Endometrial microvascular endothelial cells (primary cell): ENCODE results near the gene PRKCG. TPM values are rescaled to one million over a fixed set of nuclear protein-coding genes. Genes with fewer than 3 reads are reported as not detected.

Experiments used
- in situ Hi-C: cut with HindIII; loops from 2 replicates; pipeline ENCODE4 v1.10.0; 2017; ENCODE audit warnings: low sequenced_read_pairs, low pct_unique_long_range_greater_than_20kb; ENCODE audit errors: inconsistent ontology term
- total RNA-seq: library from RNA; depleted of rRNA; stranded (reverse); fragments of >200 nt; gene quantifications from one replicate; pipeline ENCODE4 v1.2.3, GENCODE V29; 2015; ENCODE audit errors: inconsistent ontology term

Gene PRKCG
- total RNA-seq, 1 donor from 2014 or later = not detected

DNA sequence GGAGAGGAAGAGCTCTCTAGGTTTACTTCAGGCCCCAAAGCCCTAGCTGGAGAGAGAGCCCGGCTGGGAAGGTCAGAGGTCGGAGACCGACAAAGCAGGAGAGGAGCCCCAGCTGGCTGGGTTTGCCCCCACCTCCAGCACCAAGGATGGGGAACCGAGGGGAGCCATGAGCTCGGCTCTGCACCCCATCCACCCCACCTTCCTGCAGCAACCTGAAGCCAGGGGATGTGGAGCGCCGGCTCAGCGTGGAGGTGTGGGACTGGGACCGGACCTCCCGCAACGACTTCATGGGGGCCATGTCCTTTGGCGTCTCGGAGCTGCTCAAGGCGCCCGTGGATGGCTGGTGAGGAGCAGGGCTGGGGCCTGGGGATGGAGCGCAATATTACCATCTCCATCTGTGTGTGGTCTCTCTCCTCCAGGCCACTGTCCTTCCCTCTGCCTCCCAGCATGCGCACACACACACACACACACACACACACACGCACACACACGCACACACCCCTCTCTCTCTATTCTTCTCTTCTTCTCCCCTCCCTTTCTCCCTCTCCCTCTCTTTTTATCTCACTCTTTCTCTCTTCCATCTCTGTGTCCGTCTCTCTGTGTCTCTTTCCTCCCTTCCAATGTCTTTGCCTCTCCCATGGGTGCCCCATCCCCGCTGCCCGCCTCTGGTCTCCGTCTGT lies 10.4 kb downstream of the PRKCG start:
- in situ Hi-C loops = no loop called here

DNA sequence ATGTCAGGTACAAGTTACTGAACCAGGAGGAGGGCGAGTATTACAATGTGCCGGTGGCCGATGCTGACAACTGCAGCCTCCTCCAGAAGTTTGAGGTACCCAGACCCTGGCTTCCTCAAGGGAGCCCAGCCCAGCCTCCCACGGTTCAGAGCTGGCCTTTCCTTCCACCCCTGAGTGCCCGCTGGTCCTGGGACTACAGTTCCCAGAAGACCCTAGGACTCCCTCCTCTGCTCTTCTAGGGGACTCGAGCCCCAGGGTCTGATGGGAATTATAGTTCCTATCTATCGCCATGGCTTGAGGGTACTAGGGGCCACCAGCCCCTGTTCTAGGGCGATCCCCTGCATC lies 11.0 kb downstream of the PRKCG start:
- in situ Hi-C loops = no loop called here

- in situ Hi-C loops = no loop called here
These were observed 12.7 kb downstream of the PRKCG start for GRCh38 chr19:53894707-53895106.

- in situ Hi-C loops = no loop called here
These were observed 14.7 kb downstream of the PRKCG start for GRCh38 chr19:53896682-53897081.

- in situ Hi-C loops = no loop called here
These were observed 15.5 kb downstream of the PRKCG start for GRCh38 chr19:53897459-53897858.

DNA sequence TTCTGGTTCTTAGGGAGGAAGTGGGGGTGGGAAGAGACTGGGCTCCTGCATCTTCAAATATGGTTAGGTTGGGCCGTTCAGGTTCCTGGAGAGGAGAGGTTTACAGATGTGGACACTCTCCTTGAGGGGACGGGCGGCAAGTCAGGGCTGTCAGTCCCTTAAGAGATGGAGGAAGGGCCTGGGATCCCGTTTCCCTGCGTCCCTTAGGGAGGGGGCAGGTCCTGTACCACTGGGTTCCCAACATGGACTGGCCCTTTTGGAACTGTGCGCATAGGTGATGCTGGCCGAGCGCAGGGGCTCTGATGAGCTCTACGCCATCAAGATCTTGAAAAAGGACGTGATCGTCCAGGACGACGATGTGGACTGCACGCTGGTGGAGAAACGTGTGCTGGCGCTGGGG lies 16.2 kb downstream of the PRKCG start:
- in situ Hi-C loops = no loop called here

DNA sequence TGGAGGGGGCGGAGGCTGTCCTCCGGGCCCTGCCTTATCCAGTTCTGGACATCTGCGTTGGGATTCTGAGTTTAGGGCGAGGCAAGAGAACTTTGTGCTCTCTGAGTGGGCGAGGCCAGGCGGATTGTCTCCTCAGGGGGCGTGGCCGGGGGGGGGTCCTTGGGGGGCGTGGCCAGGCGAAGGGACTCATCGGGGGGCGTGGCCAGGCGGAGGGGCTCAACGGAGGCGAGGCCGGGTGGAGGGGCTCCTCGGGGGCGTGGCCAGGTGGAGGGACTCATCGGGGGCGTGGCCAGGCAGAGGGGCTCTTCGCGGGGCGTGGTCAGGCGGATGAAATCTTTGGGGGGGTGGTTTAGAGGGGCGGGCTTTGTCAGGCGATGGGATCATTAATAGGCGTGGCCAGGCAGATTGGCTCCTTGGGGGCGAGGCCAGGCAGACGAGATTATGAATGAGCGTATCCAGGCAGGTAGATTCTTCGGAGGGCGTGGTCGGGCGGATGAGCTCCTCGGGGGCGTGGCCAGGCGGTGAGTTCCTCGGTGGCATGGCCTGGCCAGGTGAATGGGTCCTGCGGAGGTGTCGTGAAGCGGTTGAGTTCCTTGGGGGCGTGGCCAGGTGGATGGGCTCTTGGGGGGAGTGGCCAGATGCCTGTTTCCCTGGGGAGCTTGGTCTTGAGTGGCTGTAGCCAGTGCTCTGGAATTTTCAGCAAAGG lies 16.8 kb downstream of the PRKCG start:
- in situ Hi-C loops = no loop called here

- in situ Hi-C loops = loop anchor here (10.0 to 25.0 kb wide), 2 partner anchors 54 to 137 kb away; no protein-coding TSS in a partner anchor
These were observed 18.3 kb downstream of the PRKCG start for GRCh38 chr19:53900191-53900860.

DNA sequence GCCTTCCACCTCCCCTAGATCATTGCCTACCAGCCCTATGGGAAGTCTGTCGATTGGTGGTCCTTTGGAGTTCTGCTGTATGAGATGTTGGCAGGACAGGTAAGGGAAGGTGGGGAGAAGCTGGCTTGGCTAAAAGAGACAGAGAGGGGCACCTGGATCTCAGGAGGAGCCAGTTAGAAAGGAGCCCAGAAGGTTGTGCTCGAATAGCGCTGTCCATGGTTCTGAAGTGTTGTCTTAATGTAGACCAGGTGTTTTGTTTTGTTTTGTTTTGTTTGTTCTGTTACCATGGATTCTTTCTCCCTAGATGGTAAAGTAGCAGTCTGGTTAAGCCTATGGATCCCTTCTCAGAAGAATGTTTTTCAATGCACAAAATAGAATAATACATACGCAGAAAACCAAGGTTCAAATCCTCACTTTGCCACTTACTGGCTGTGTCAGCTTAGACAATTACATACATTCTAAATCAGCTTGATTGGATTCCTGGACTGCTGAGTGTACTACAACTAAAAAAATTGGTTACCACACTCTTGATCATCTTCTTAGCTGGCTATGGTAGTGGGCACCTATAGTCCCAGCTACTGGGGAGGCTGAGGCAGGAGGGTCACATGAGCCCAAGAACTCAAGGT lies 21.2 kb downstream of the PRKCG start:
- in situ Hi-C loops = loop anchor here (10.0 to 25.0 kb wide), 2 partner anchors 52 to 134 kb away; no protein-coding TSS in a partner anchor

DNA sequence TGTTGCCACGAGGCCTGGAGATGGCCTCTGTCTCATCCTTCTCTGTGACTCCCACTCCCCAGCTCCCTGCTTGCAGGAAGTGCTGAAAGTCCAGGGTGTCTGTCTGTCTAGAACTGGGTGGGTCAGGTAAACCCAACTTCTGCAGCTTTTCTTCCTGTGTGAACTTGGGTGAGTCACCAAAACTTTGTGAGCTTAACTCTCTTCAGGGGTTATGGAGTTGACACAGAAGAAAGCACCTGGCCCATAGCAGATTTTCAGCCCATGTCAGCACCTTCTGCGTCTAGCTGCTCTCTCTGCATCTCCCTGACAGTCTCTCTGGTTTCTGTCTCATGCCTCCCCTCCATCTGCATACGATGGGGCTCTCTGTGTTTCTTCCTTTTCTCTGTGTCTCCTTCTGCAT lies 22.9 kb downstream of the PRKCG start:
- in situ Hi-C loops = loop anchor here (10.0 to 25.0 kb wide), 2 partner anchors 50 to 132 kb away; no protein-coding TSS in a partner anchor

- in situ Hi-C loops = loop anchor here (10.0 to 25.0 kb wide), 2 partner anchors 49 to 132 kb away; no protein-coding TSS in a partner anchor
These were observed 23.8 kb downstream of the PRKCG start for GRCh38 chr19:53905787-53906186.

- in situ Hi-C loops = loop anchor here (10.0 to 25.0 kb wide), 2 partner anchors 48 to 131 kb away; no protein-coding TSS in a partner anchor
These were observed 24.5 kb downstream of the PRKCG start for GRCh38 chr19:53906211-53907192.

GRCh38 chr19:53907193-53907581 lies 25.2 kb downstream of the PRKCG start:
- in situ Hi-C loops = loop anchor here (10.0 to 25.0 kb wide), 2 partner anchors 48 to 130 kb away; no protein-coding TSS in a partner anchor

DNA sequence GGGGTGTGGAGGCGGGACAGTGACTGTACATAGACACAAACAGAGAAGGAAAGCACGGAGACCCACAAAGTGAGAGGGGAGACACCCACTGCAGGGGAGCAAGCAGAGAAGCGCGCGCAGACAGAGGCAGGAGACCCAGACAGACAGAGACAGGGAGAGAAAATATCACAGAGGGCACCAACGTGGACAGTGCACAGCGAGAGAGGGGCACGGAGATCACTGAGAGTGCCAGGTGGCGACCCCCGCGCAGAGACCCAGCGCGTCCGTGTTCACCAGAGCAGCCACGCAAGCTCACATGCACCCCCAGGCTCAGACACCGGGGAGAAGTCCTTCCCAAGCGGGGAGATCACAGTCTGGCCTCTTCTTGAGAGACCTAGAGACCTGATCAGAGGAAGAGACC lies 25.7 kb downstream of the PRKCG start:
- in situ Hi-C loops = loop anchor here (10.0 to 25.0 kb wide), 2 partner anchors 47 to 130 kb away; no protein-coding TSS in a partner anchor

DNA sequence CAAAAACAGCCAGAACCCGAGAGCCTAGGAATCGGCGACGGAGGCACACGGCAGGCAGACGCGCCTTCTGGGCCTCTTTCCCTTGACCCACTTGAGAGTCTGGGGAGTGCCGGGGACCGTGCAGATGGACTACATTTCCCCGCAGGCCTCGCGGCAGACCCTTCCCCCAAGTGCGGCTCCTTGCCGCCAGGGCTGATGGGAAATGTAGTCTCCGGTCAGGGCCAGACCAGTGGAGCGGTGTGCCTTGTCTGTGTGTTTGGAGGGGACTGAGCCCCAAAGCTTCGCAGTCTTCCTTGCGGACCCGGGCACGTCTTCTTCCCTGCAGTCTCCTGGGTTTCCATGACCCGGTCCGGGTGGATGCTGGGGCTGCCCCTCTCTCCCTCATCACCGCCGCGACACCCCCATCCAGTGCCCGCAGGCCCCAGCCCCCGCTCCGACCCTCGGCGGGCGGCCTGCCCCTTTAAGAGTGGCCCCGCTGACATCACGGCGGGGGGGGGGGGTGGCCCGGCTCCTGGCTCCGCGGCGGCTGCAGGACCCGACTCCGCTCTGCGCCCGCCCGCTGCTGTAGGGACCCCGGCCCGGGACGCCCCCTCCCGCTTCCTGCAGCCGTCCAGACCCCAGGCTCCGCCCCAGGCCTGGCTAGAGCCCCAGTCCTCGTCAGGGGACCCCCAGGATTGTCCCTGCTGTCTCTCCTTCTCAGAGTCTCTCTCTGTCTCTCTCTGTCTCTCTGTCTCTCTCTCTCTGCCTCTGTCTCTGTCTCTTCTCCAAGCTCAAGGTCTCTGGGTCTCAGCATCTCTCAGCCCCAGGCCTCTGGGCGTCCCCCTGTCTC lies 26.3 kb downstream of the PRKCG start:
- in situ Hi-C loops = loop anchor here (10.0 to 25.0 kb wide), 2 partner anchors 46 to 129 kb away; no protein-coding TSS in a partner anchor

DNA sequence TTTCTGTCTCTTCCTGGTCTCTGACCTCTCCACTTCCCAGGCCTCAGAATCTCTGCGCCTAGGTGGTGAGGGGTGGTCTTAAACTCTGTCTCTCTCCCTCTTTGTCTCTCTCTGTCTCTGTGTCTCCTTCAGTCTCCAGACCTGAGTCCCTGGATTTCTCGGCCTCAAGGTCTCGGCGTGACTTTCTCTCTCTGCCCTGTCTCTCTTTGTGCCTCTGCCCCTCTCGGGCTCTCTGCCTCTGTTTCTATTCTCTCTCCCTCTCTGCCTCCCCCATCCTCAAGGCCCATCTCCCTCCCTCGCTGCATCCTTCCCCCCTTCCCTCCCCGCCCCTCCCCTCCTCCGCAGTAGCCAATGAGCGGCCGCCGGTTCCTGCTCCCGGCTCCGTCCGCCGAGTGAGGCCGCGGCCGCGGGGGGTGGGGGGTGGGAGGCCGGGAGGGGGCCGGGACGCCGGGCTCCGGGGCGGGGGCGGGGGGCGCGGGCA lies 27.0 kb downstream of the PRKCG start, which contains the start of gene CACNG7:
Gene CACNG7 (plus strand): TSS at position 344 of the 481 bp plus-strand sequence. CDS start 3,554 bp downstream, outside the sequence.
- in situ Hi-C loops = loop anchor here (10.0 to 25.0 kb wide), 2 partner anchors 46 to 128 kb away; no protein-coding TSS in a partner anchor
